ENCODE data around the gene KLF4. TPM values are rescaled to one million over a fixed set of nuclear protein-coding genes. Genes with fewer than 3 reads are reported as not detected.
A peak's percentile ranks its signal among the peaks of the same experiment; 100 is the strongest.
"Not testable (repeated sequence)": the region's sequence is repeated elsewhere in the genome, so short reads cannot be mapped to it uniquely, and the experiment has no call there.

KLF4 gene
- 36.9 TPM for total RNA-seq
- long read RNA-seq, transcript KLF4-201 (5 exons, 2,813 nt), result major isoform, 12 of 21 reads
- long read RNA-seq, transcript KLF4-205 (3 exons, 2,393 nt), result minor isoform, 6 of 21 reads
- long read RNA-seq, partial matches to known transcripts, result 2 of 21 reads
- long read RNA-seq, other reads (novel, unspliced or antisense), result 1 of 21 reads

DNA sequence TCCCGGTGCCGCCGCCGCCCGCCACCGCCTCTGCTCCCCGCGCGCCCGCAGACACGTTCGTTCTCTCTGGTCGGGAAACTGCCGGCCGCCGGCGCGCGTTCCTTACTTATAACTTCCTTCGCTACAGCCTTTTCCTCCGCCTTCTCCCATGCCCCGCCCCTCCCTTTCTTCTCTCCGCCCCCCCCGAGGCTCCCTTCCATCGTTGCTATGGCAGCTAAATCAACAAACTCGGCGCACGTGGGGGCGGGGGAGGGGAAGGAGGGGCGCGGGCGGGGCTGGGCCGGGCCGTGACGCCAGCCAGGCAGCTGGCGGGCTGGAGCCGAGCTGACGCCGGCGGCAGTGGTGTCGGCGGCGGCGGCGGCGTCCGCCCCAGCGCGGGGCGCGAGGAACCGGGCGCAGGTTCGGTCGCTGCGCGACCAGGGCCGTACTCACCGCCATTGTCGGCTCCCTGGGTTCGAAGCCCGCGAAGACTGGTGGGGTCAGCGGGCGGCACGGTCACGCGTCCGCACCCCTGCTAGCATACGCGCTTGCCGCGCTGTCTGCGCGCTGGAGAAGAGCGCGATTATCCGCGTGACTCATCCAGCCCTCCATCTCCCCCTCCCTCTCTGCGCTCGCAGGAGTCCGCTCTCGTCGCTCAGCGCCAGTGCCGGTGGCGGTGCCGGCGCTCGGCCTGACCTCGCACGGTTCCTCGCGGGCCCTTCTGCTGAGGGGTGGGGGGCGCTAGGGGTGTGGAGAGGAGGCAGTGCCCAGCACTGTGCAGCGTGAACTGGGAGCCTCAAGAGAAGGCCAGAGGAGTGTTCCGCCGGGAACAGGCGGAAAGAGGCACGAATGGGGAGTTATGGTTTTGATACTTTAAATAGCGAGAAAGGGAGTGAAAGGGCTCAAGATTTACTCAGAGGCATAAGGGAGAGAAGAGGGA, at the start of gene KLF4:
TSS of gene KLF4 (minus strand) at position 83 of the 919 bp plus-strand sequence. CDS start 597 bp downstream, outside the sequence.
- ATAC-seq (peak; percentile 88), DNase-seq (ENCODE audit: missing footprints) (peak; percentile 96)
- intact Hi-C loops (cut with DNase I), result loop anchor here (2.0 to 10.0 kb wide), 6 partner anchors 85 to 945 kb away; no protein-coding TSS in a partner anchor

DNA sequence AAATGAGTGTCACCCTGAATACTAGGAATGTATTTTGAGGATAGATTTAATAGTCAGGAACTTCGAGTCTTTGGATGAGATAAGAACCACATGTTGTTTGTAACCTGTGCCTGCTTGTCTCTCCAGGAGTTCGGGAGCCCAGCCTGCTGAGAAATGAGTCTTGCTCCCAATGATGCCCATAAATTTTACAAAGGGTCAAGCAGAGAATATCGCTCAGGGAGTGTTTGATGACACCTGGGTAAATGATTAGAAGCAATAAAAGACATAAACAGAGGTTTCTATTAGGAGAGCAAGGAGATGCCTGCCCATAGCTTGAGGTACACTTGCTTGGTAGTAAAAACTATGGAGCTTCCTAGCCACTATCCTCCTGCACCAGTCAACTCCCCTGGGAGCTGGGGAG, 46.9 kb upstream of the KLF4 start:
- intact Hi-C loops (cut with DNase I), result no loop called here
- ATAC-seq, result no peak

DNA sequence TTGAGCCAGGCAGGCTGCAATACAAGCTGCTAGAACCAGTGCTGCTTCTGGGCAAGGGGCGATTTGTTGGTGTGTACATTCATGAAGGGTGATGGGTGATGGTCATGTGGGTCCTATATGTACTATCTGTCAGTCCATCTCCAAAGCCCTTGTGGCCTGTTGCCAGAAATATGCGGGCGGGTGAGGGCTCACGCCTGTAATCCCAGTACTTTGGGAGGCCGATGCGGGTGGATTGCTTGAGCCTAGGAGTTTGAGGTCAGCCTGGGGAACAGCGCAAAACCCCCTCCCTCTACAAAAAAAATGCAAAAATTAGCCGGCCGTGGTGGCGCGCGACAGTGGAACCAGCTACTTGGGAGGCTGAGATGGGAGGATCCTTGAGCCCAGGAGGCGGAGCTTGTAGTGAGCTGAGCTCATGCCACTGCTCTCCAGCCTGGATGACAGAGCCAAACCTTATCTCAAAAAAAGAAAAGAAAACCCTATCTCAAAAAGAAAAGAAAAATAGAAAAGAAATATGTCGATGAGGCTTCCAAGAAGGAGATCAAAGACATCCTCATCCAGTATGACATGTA, 45.0 kb upstream of the KLF4 start:
- no peak for DNase-seq (ENCODE audit: missing footprints)
- intact Hi-C loops (cut with DNase I), result no loop called here
- no peak for ATAC-seq

More for the DNA sequence above, 46.9 kb upstream of the KLF4 start:
- DNase-seq (ENCODE audit: missing footprints), result no peak

DNA sequence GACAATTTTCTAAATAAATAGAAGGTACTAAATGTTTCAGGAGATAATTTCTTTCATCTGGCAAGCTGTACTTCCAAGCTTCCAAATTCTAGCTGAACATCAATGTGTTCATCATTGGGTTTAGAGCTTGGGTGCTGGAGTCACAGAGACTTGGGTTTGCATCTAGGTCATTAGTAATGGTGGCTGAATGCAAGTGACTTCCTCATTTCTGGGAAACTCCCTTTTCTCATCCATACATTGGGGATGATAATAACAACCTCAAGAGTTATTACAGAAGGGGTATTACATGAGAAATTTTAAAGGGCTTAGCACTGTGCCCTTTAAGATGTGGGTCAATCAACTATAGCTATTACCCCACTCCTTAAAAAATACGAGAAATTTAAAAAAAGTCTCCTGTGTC, 41.1 kb upstream of the KLF4 start:
- intact Hi-C loops (cut with DNase I), result no loop called here
- no peak for ATAC-seq
- no peak for DNase-seq (ENCODE audit: missing footprints)

DNA sequence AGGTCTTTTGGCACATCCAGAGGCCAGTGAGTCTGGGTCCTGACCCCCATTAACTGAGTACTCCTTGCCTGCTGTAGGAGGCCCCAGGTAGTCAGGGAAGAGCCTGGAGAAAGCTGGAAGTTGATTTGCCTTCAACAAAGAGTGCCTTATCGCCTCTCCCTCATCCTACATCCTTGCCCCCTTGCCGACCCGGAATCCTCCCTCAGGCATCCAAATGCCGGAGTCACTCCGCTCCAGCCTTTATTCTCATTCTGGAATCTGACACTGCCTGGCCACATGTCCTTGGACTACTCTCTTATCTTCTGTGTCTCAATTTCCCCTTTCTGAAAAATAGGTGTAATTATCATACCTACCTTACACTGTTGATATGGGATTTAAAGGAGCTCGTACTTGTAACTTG, 39.1 kb upstream of the KLF4 start:
- DNase-seq (ENCODE audit: missing footprints), result no peak
- intact Hi-C loops (cut with DNase I), result no loop called here
- ATAC-seq, result no peak

DNA sequence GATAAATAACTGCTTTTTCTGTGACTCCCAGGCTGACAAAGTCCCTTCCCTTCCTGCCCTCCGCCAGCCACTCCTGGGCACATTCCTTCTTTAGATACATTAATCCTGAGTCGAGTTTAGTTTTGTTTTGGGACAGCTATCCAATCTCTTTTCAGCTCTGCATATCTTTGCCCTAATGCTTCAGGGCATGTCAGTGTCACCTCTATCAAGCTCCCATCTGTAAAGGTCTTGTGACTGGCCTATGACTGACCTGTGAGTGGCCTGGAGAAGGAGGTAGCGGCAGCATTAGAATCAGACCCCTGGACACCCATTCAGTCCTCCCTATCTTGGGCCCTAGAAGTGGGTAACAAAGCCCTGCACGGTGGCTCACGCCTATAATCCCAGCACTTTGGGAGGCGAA, 34.0 kb upstream of the KLF4 start:
- no peak for DNase-seq (ENCODE audit: missing footprints)
- intact Hi-C loops (cut with DNase I), result no loop called here
- no peak for ATAC-seq

DNA sequence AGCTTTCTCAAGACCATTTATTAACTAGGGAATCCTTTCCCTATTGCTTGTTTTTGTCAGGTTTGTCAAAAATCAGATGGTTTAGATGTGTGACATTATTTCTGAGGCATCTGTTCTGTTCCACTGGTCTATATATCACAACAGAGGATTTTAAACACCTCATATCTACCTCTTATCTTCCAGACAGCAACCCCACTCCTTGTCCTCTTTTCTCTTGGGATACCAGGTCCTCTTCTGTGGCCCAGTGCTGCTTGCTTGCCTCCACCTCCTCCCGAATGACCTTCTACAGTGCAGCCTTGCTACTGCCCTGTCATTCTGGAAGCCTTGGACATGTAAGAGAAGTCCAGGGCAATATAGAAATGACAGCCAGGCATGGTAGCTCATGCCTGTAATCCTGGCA, 30.6 kb upstream of the KLF4 start:
- intact Hi-C loops (cut with DNase I), result no loop called here
- ATAC-seq (no peak), DNase-seq (ENCODE audit: missing footprints) (no peak)

DNA sequence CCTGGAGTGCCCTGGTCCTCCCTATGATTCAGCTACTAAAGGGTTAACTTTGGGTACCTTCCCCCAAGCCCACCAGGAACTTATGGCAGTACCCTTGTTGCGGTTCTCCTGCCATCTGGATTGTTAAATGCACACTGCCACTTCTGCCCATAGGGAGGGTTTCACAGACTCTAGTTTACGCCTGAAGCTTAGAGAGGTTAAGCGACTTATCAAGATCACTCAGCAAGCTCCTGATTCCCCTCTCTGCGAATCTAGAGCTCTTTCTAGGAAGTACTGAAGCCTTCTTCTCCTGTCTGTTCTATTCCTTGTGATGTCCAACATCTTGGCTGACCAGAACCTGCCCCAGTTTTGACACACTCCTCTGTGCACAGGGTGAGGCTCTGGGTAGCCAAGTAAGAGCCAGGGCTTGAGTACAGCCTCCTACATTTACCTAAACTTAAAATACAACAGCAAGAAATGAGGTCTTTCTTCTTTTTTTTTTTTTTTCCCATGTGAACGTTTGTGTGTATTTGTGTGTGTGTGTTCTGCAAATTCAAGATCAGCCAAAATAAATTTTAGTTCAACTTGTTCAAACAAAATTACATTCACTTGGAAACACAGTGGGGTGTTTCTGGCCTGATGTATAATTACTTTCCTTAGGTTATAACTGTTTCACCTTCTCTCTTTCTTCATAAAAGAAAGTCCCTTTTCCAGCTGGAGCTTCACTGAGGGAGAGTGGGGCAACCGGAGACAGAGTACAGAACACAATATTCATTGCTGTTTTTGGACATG, 28.7 kb upstream of the KLF4 start:
- DNase-seq (ENCODE audit: missing footprints), result no peak
- no peak for ATAC-seq
- intact Hi-C loops (cut with DNase I), result no loop called here

DNA sequence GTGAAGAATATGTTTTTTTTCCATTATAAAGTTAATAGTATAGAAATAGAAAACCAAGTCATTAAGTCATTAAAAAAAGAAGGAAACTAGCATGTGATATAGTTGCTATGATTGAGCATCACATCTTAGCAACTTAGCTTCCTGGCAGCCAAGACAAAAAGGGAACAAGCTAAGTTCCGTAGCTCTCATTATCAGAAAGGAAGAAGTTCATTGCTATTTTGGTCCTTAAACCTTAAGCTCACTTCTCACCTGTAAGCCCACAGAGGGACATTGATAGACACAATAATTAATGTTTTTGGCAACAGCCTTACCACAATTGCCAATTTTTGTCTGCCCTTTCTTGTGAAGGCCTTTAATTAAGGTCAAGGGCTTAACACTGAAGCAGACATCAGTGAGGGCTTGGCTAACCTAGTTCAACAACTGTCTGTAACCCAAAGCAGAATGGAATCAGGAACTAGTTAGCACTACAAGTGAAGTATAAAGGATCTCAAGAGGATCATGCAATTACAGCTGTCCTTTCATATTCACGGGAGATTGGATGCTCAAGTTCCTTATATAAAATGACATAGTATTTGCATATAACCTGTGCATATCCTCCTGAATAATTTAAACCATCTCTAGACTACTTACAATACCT, 24.0 kb upstream of the KLF4 start:
- no peak for ATAC-seq

DNA sequence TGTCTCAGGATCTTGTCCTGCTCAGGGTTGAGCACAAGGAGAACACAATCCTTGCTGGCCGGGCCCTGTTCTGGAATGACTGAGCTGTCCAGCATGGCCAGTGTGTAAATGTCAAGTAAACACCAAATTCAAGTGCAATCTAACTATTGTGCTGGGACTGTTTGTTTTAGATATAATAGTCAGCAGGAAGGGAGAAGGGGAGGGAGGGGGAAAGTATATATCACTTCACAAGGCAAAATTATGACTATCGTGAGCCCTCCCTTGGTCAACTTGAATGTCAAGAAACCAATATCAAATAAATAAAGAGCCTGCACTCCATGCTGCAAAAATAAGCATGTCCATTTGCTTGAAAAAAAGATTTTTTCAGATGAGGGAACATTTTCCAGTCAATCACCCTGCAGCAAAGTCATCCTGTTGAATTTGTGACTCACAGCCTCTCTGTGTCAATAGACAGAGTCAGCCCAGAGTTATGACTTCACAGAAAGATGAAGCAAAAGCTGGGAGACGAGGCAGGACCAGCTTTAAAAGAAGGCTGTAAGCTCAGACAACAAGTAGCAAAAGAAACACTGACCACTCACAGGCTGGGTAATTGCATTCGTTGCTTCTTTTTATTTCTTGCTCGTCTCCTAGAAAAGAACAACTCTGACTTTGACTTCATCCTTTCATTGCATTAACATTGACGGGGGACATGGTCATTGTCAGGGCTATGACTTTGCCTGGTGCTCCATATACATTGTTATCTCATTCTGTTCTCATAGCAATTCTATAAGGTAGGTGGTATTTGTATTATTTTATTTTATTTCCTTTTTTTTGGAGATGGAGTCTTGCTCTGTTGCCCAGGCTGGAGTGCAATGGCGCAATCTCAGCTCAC, 15.3 kb upstream of the KLF4 start:
- ATAC-seq, result peak; percentile 26
- intact Hi-C loops (cut with DNase I), result no loop called here

More for the DNA sequence above, 24.0 kb upstream of the KLF4 start:
- no peak for DNase-seq (ENCODE audit: missing footprints)
- intact Hi-C loops (cut with DNase I), result no loop called here

DNA sequence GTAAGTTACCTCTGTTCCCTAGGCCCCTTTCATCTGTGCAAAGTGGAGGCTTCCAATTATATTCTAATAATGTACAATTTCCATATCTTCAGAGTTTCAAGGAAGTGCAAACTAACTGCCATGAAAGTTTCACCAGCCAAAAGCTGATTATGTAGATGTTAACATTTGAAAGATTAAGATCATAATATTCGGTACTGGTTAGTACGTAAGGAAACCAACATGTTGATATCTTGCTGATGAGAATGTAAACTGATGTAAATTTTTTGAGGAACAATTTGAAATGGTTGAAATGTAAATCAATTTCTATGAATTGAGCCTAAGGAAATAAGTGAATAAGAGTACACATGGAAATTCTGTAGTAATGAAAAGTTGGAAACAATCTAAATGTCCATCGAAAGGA, 12.9 kb upstream of the KLF4 start:
- no peak for DNase-seq (ENCODE audit: missing footprints)
- ATAC-seq, result no peak
- intact Hi-C loops (cut with DNase I), result no loop called here

More for the DNA sequence above, 15.3 kb upstream of the KLF4 start:
- peak; percentile 70 for DNase-seq (ENCODE audit: missing footprints)

DNA sequence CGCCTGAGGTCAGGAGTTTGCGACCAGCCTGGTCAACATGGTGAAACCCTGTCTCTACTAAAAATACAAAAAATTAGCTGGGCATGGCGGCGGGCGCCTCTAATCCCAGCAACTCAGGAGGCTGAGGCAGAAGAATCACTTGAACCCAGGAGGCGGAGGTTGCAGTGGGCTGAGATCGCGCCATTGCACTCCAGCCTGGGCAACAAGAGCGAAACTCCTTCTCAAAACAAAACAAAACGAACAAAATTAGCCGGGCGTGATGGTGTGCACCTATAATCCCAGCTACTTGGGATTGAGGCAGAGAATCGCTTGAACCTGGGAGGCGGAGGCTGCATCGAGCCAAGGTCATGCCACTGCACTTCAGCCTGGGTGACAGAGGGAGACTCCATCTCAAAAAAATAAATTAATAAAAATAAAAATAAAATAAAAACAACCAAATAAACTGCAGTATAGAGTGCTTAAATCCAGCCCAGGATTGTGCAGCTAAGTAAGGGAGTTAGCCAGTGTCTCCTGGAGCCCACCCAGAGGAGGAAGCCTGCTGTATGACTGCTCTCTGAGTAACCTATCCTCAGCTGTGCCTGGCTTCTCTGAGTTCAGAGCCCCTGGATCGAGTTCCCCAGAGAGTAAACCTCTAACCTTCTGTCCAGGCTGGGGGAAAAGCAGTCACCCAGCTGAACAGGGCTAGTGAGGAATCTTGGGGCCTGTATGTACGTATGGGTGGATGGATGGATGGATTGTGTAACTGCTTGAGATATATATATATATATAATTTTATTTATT, 11.0 kb upstream of the KLF4 start:
- DNase-seq (ENCODE audit: missing footprints); intact Hi-C loops (cut with DNase I); ATAC-seq: not testable (repeated sequence)

DNA sequence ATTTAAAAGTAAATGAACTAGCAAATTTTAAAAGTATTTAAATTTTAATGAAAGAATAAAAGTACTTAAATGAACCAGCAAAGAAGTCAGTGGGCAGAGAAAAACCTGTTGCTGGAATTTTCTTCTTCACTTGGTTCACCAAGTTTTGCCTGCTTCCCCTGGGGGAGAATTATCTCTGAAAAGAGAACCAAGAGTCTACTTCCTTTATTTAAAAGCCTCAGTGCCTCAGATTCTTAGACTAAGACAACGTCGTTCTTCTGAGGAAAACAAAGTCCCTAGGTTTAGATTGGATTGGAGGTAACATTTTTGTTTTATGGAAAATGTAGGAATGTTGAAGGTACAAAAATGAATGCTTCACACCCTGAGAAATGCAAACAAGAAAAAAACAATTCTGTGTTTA, 7.4 kb upstream of the KLF4 start:
- intact Hi-C loops (cut with DNase I), result loop anchor here (10.0 kb wide), 1 partner anchor 78 kb away; no protein-coding TSS in a partner anchor
- ATAC-seq, result no peak
- no peak for DNase-seq (ENCODE audit: missing footprints)

DNA sequence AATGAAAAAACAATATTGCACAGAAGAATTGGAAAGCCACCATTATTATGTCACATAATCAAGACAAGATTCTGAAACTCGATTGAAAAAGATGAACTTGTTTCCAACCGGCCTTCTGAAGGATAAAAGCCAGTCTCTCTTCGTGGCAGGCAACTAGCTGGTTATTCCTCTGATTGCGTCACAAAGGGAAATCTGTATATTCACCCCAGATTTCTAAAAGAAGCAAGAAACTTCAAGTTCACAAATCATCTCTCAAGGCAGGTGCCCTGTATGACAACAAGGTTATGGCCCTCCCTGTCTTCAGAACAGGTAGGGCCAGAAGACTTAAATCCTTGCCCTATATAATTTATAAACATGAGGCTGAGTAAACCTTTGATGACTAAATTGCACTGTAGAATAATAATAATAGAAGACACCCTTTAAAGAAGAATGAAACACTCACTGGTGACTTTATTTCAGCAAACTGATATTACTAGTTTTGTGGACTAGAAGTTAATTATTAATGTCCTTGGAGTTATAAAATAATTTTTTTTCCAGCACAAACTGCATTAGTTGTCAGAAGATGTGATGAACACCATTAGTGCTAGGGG, 2.9 kb upstream of the KLF4 start:
- no peak for DNase-seq (ENCODE audit: missing footprints)
- intact Hi-C loops (cut with DNase I), result loop anchor here (10.0 kb wide), 1 partner anchor 82 kb away; no protein-coding TSS in a partner anchor
- ATAC-seq, result no peak

DNA sequence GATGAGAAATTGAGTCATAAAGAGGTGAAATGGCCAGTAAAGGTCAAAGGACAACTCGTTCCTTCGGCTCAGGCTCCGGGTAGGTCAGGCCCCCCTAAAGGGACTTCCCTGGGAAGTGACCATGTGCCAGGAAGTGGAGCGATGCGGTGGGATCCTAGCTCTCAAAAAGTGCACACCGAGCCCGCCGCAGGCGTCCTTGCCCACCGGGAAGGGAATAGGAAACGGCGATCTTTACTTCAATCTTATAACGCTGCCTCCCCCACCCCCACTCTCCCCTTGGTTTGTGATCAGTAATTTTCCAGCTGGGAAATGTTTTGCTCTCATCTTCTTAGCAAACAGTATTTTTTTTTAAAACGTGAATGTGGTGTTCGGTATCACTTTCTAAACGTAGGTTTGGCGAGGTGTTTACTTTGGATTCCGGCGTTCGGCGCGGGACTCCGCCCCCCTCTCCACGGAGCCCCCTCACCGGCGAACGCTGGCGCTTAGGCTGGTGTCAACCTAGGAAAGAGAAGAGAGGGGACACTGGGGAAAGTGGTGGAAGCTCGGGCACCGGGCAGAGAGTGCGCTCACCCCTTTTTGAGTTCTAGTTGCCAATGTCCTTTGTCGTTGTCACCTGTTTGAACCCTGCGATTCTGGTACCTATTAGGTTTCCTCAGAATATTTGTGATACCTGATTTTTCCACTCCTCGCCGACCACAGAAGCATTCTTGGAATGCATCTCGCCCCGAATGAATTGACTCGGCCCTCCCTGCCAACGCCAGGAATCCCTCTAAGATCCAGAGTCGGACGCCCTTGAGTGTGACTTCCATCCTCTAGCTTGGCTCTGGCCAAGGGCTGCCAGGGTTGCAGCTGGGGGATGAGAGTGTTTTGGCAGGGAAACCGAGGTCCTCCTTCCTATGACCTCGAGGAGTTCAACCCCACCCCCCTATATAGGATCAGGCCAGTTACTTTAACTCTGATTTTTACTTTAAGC, 1.8 kb upstream of the KLF4 start:
- no peak for ATAC-seq
- DNase-seq (ENCODE audit: missing footprints), result no peak
- intact Hi-C loops (cut with DNase I), result loop anchor here (2.0 to 10.0 kb wide), 2 partner anchors 83 to 145 kb away; no protein-coding TSS in a partner anchor

All from Right ventricle myocardium inferior (tissue), 1 donor.